Suppressor macrophage treated with lipopolysaccharide for 1 hour (primary cell): ENCODE results near the gene MIB1.
"Not testable (repeated sequence)": the region's sequence is repeated elsewhere in the genome, so short reads cannot be mapped to it uniquely, and the experiment has no call there.

Source experiments
- DNase-seq, 3 donors: peaks; one replicate each; pipeline ENCODE4 v3.0.0-alpha.2; 2020 to 2022

MIB1 gene

DNA sequence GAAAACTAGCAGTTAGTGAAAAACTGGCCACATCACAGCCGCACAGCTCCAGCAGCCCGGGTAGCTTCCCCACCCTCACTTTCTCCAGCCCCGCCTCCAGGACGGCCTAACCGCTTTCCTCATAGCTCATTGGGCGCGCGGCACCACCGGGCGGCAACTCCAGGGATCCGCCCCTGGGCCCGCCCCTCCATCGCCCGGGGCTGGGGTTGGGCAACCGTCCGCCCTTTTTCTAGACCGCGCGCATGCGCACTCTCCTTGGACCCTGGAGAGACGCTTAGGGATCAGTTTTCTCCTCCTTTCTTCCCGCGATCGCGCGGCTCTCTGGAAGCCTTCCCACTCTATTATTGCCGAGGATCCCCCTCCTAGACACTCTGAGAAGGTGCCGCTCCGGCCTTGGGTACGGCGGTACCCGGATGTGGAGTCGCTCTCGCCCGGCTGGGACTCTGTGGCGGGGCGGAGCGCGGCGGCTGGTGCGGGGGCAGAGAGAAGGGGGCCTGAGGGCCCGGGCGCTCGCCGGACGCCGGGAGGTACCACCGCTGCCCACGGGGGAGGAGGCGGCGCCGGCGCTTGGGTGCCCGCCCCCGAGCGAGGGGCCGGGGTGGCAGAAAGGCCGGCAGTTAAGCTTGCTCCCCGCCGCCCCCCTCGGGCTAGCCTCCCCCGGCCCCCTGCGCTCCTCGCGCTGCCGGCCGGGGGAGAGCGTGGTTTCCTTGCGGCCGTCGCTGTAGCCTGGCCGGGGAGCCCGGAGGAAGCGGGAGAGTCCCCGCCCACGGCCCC, at the start of gene MIB1:
Gene MIB1, plus strand, starts transcription at position 255 of the 774 bp plus-strand sequence. CDS start 792 bp downstream, outside the sequence.
- DNase-seq: peak; percentile 98 to 100 (median 99)

DNA sequence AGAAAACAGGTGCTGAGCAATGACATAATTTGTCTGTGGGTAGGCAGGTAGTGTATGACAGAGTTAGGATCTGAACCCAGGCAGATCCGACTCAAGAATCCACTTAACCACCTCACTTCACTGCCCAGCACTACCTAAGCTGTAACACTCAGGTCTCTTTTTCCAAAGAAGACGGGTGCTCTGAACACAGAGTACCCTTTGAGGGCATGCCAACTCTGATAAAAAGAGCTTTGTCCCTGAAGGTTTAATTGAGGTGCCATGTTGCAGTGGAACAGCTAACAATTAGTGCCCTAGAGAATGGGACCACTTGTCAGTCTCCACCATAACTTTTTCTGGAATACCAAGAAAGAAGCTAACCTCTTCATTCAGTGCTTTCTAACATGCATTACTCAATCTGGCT, 47.3 kb upstream of the MIB1 start:
- no peak for DNase-seq

DNA sequence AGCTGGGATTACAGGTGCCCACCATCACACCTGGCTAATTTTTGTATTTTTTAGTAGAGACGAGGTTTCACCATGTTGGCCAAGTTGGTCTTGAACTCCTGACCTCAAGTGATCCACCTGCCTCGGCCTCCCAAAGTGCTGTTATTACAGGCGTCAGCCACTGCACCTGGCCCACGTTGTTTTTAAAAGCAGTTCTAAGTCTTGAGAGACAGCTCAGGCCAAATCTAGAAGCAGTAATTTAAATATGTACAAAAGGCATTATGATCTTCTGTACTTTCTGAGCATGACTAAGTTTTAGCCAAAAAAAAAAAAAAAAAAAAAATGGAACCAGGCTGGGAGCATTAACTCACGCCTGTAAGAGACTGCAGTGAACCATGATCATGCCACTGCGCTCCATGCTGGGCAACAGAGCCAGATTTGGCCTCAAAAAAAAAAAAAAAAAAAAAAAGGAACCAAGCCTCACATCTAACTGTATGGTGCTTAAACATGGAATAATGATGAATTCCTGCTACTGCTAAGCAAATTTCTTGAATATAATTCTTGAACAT, 40.0 kb upstream of the MIB1 start:
- DNase-seq: peak; percentile 28 to 72 (median 50)

DNA sequence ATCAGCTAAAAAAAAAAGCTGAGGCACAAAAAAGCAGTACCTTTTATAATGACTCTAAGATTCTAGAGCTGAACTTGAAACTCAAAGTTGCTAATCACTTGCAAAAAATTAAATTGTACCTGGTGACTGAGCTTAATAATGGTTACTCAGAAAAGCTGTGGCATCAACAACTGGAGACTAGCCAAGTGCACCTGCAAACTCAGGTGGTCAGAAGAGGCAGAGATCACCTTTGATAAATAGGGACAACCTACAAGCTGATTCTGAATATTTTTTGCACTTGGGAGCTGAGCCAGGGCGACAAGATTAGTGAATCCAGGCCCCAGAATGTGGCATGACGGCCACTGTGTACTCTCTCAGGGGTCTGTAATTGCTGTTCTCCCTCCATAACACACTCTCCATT, 39.0 kb upstream of the MIB1 start:
- no peak for DNase-seq

DNA sequence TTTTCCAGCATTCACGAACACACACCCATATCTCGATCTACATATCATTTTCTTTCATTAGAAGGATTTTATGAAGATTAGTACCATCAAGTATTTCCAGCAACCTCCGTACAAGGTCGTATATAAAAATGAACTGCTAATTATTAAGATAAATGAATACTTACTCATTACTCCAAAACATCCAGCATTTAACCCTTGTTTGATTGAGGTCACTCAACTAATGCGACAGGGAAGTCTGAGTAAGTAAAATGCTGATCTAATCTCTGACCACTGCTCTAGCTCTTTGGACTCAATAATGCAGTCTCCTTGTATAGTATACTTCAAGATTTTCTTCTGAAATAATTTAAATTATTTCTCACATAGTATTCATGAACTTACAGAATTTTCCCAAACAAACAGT, 38.0 kb upstream of the MIB1 start:
- DNase-seq: peak in 1 of 3 donors; percentile 33

DNA sequence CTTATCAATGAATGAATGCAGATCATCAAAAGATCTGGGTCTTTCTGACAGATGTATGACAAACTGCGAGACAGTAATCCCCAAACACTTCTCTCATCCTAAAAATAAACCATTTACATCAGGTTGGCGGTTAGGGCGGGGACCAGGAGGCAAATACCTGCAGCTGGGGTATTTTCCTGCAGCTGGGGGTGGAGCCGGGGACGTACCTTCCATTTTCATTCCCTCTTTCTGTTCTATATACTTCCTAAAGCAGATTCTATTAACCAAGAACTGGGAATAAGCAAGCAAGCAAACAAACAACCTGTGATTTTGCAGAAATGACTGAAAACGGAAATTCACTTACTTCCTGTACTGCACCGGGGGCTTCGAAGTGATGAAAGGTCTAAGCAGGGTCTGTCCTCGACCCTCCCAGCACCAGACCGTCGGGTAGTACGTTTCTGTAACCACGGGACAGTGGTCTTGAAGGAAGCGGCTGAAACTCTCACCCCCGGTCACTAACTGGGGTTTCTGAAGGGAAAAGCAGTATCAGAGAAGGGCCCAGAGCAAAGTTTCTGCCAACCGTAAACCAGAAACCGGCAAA, 37.3 kb upstream of the MIB1 start:
- no peak for DNase-seq

DNA sequence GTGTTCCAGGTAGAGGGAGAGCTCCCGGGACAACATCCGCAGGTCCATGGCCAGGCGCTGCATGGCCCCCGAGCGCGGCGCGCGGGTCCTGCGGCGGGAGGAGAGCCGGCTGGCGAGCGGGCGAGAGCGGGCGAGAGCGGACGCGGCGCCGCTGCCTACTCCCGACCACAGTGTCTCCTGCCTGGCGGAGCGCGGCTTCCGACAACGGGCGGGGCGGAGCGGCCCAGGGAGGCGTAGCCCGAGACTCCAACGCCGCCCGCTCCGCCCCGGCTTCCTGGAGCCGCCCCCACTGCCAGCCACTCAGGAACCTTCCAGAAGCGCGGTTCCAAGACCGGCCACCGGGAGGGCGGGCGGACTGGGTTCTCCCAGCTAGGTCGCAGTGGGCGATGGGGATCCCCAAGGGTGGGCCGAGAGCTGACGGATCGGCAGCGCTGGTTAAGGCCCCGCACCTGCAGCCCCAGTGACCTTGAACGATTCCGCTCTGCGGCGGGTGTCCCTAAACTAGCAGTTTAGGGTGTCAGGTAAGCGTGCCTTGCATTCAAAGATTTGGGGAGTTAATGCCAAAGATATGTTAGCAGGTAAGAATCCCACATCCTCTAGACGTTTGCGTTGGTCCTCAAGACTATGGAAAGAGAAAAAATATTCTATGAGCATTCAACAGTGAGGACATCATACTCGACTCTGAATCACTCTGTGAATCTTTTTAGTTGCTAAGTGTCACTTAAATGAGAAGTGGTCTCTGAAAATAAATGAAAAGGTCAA, 35.8 kb upstream of the MIB1 start, which contains the start of gene ABHD3:
Gene ABHD3, minus strand, starts transcription at position 172 of the 762 bp plus-strand sequence. Its CDS starts 109 bp downstream, at position 63.
- DNase-seq: peak; percentile 95 to 97 (median 97)

DNA sequence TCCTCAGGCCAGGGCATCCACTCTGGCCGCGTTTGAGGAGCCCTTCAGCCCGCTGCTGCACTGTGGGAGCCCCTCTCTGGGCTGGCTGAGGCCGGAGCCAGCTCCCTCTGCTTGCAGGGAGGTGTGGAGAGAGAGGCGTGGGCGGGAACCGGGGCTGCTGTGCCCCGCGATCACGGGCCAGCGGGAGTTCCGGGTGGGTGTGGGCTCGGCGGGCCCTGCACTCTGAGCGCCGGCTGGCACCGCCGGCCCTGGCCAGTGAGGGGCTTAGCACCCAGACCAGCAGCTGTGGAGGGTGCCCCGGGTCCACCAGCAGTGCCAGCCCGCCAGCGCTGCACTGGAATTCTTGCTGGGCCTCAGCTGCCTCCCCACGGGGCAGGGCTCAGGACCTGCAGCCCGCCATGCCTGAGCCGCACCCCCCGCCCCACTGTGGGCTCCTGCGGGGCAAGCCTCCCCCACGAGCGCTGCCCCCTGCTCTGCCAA, 34.2 kb upstream of the MIB1 start:
- no peak for DNase-seq

DNA sequence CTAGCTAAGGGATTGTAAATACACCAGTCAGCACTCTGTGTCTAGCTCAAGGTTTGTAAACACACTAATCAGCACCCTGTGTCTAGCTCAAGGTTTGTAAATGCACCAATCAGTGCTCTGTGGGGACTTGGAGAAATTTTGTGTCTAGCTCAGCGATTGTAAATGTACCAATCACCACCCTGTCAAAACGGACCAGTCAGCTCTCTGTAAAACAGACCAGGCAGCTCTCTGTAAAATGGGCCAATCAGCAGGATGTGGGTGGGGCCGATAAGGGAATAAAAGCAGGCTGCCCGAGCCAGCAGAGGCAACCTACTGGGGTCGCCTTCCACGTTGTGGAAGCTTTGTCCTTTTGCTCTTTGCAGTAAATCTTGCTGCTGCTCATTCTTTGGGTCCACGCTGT, 33.5 kb upstream of the MIB1 start:
- not testable (repeated sequence) for DNase-seq

DNA sequence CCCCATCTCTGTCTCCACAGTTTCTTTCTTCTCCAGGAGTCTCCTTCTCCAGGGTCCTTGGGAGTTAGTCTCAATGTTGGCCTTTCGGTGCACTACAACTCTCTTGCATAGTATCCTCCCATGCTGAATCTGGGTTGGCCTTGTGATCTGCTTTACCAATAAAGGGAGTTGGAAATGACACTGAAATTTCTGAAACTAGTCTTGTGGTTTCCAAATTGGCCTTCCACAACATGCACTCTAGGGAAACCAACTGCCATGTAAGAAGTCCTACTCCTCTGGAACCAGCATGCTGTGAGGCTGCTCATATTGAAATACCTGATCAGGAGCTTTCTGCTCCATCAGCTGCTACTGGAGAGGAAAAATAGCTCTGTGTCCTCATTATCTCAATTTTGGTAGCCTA, 26.1 kb upstream of the MIB1 start:
- no peak for DNase-seq

DNA sequence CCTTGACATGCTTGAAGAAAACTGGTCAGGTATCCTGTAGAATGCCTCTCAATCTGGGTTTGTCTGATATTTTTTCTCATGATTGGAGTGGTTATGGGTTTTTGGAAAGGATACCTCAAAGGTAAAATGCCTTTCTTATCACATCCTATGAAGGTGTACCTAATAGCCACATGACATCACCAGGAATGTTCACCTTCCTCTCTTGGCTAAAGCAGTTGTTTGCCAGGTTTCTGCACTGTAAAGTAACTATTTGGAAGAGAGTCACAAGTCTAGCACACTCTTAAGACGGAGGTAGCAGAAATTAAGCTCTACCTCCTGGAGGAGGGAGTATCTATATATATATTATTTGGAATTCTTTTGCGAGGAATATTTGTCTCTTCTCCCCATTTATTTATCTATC, 17.9 kb upstream of the MIB1 start:
- no peak for DNase-seq

DNA sequence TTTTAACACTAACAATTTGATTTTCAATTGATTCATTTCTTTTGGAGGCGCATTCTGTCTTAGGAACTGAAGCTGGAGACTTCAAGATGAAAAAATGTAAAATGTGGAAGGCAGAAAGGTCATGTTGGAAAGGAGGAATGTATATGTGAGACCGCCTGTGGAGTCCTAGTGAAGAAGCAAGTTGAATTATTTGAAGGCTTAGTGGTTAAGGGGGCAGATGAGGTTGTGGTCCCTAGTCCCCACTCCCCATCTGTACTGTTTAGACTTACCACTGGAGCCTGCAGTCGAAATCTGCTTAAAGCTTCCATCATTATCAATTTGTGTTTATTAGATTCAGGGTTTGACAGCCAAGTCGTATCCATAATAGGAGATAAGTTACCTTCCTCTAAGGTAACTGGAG, 15.4 kb upstream of the MIB1 start:
- no peak for DNase-seq

DNA sequence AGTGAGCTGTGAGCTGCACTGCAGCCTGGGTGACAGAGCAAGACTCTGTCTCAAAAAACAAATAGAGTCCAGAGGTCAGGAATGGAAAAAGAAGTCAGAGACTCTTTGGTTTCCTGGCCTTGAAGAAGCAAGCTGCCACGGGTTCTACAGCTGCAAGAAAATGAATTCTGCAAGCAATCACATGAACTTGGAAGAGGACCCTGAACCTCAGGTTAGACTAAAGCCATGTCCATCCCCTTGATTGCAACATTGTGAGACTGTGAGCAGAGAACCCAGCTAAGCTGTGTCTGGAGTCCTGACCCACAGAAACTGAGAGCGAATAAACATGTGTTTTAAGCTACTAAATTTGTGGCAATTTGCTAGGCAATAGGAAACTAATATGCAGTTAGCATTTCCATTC, 12.9 kb upstream of the MIB1 start:
- DNase-seq: no peak

DNA sequence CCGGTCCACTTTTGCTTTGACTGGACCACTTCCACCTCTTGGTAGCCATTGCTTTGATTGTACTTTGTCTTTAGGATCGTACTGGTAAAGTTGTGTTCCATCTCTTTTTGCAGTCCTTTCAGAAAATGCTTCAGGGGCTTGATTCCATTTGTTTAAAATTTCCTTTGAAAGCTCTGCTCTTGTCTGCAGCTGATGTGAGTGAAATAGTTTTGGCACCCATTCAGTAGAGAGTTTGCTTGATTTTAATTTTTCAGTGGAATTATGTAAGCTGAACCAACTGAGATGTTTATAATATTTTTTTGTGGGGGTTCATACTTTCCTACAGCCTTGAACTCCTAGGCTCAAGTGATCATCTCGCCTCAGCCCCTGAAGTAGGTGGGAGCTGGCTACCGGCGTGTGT, 7.6 kb upstream of the MIB1 start:
- no peak for DNase-seq

DNA sequence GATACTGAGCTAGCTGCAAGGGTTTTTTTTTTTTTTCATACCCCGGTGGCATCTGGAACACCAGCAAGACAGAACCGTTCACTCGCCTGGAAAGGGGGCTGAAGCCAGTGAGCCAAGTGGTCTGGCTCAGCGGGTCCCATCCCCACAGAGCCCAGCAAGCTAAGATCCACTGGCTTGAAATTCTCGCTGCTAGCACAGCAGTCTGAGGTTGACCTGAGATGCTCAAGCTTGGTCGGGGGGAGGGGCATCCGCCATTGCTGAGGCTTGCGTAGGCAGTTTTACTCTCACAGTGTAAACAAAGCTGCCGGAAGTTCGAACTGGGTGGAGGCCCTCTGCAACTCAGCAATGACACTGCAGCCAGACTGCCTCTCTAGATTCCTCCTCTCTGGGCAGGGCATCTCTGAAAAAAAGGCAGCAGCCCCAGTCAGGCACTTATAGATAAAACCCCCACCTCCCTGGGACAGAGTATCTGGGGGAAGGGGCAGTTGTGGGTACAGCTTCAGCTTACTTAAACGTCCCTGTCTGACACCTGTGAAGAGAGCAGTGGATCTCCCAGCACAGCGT, 5.1 kb upstream of the MIB1 start:
- no peak for DNase-seq

DNA sequence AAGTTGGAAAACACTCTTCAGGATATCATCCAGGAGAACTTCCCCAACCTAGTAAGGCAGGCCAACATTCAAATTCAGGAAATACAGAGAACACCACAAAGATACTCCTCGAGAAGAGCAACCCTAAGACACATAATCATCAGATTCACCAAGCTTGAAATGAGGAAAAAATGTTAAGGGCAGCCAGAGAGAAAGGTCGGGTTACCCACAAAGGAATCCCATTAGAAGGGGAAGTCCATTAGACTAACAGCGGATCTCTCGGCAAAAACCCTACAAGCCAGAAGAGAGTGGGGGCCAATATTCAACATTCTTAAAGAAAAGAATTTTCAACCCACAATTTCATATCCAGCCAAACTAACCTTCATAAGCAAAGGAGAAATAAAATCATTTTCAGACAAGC, 3.7 kb upstream of the MIB1 start:
- not testable (repeated sequence) for DNase-seq

DNA sequence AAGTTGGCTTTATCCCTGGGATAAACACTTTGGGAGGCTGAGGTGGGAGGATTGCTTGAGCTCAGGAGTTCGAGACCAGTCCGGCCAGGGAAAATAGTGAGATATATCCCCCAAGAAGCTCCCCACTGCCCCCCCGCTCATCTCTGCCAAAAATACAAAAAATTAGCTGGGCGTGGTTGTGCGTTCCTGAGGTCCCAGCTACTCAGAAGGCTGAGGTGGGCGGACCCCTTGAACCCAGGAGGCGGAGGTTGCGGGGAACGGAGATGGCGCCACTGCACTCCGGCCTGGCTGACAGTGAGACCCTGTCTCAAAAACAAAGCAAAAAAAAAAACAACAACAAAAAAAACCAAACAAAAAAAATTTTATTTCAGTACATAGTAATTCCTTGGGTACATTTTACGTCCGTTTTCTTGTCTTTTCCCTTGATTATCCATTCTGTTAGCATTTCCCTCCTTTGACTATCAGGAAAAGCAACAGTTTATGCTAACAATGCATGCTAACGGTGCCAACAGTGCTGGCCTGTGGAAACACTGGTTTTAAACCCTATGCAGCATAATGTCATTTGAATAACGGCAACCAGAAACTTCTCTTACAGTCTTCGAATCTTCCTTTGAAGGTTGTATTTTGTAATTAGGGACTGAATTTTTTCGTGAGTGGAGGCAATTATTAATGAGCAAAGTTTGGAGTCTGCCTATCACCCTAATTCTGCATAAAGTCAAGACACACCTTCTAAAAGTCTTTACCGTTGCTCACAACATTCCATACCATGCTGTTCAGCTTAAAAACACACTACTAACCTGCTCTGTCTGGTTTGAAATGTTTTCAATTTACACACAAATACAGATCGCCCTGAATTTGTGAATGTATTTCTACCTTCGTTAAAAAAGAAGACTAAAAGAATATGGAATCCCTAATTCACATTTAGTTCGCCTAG, 721 bp upstream of the MIB1 start:
- DNase-seq: no peak

DNA sequence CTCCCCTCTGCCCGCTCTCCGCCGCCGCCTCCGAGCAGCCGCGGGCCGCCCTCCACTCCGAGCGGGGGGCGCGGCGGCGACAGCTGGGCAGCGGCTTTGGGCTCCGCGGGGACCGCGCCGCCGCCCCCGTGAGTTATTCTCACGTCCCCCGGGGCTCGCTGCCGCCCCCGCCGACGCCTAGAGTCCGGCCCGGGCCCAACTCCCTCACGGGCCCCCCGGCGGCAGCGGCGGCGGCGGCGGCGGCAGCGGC, 645 bp downstream of the MIB1 start:
- no peak for DNase-seq

DNA sequence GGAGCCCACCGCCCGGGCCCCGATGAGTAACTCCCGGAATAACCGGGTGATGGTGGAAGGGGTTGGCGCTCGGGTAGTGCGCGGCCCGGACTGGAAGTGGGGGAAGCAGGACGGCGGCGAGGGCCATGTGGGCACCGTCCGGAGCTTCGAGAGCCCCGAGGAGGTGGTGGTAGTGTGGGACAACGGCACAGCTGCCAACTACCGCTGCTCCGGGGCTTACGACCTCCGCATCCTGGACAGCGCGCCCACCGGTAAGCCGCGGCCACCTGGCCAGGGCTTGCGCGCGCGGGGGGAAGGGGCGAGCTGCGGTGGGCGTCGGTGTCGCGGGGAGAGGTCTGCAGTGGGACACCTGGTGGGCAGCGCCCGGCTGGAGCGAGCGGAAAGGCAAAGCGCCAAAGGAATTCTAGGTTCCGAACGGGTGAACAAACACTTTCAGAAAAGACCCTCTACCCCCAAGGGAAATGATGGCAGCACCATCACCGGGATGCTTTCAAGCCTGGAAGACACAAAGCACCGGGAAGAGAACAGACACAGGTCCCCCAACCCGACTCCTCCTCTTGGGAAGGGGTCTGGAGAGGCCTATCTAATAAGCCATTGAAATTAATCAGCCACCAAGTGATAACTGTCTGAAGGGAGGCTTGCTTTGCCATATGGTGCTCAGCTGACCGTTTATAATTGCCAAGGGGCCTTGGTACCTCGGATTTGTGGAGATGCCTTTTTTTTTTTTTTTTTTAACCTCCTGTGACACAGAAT, 1.1 kb downstream of the MIB1 start:
- peak; percentile 50 to 72 (median 53) for DNase-seq

DNA sequence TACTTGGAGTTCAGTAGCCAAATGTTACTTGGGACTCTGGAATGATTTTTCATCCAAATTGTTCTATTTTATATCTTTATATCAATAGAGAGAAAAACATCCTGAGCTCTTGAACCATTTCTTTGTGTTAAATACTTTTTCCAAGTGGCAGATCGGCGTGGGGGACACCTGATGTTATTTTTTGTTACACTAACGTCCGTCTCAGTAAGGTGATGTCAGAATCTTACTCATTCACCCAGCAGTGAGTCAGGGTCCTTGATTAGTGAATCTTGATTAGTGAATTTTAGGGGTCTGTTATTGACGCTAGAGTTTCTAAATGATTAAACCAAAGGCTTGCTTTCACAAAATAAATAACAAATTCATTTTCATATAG, 1.7 kb downstream of the MIB1 start:
- no peak for DNase-seq

DNA sequence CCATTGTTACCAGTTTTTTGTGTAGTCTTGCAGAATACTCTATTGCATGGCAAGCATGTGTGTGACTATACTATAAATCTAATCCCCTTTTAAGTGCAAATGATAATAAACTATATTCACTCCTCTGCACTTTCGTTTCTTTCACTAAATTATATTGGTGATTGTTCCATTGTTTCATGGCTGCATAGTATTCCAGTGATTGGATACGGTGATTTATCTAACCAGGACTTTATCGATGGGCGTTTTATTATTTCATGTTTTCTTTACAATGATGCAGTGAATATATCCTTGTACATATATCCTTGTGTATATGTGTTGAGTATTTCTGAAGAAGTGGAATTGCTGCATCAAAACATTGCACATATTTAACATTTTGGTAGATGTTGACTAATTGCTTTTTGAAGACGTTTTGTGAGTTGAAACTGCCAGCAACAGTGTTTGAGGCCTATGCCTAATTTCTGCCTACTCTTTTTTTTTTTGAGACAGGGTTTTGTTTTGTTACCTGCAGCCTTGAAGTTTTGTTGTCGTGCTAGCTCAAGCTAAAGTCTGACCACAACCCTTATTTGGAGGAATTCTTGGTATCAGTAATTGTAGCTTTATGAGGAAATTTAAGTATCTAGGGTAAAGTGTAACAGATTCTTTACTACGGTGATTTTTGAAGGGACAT, 2.7 kb downstream of the MIB1 start:
- DNase-seq: no peak
